HG03521 (cell line): ENCODE data around the gene EVC.

Experiments
- ATAC-seq: cut with Tn5 transposase; IDR thresholded peaks from one replicate; pipeline ENCODE4 v1.9.1; 2021; ENCODE audit warnings: mild to moderate bottlenecking, moderate library complexity; ENCODE audit not compliant: unreplicated experiment

EVC gene

DNA sequence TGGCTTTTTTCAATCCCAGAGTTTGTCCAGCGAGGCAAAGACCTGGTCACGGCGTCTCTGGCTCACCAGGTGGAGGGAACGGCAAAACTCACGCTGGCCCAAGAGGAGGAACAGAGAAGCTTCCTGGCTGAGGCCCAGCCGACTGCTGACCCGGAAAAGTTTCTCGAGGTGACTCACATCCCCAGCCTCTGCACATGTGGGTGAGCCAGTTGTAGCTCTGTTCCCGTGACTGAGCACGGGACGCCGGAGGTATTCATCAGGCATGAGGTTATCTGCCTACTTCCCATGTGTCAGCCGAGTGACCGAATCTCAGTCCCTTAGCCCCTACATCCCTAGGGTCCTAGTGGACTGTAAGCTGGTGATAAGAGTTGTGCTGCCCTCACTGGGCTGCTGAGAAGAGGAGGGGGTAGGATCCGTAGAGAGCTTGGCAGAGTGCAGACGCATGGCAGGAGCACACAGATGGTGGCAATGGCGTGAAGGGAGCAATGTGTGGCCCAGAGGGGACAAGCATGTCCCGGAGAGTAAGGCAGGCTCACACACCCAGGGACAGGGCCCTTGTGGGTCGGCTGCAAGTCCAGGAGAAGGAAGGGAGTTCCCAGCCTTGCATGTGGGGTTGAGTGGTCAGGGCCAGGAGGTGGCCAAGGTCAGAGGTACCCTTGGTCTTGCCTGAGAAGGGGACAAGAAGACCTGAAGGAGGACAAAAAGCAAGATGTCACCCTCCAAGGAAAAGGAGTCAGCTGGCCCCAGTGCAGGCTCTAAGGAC lies 42.9 kb downstream of the EVC start:
- no peak for ATAC-seq

DNA sequence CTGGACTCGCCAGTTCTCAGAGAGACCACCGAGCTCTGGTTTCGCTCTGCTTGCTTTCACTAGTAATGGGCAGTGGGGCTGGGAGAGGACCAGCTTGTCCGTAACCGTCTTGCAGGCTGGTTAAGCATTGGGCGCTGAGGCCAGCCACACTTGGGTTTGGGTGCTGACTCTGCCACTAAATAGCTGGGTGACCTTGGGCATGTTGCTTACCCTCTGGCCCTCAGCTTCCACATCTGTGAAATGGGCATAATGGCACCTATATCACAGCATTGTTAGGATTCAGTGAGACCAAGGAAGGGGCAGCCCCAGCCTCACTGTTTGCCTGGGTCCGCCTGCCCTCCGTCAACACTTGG lies 43.5 kb downstream of the EVC start:
- ATAC-seq, result no peak

DNA sequence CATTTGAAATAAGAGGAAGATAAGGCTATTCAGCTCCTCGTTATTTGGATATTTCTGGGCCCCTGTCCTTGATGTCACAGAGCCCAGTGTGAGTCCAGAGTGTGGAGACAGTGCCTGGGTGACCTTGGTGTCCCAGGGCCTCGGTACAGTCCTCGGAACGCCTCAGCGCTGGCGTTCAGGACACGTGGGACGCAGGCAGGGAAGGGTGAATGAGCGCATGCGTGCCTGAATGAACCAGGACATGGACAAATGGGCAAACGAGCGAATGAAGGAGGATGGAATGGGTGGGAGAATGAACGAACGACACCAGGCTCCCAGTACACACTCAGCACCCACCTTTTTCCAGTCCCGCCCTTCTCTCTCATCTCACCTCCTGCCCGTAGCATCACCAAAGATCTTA lies 44.2 kb downstream of the EVC start:
- no peak for ATAC-seq

DNA sequence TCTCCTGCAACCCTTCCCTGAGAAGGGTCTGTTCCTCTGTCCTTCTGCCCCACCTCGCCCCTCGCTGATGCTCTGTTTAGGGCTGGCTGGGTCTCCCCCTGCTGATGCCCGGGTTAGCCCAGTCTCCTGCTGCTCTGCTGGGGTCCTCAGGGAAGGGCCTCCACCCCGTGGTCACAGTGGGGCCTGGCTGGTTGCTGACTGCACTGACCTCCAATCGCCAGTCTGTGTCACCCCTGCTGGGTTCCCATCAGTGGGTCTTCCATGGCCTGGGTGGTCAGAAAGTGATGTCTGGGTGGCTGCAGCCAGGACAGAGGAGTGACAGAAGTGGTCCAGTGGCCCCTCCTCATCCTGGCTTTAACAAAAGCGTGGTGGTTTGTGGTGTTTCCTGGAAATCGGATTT lies 44.7 kb downstream of the EVC start:
- no peak for ATAC-seq

DNA sequence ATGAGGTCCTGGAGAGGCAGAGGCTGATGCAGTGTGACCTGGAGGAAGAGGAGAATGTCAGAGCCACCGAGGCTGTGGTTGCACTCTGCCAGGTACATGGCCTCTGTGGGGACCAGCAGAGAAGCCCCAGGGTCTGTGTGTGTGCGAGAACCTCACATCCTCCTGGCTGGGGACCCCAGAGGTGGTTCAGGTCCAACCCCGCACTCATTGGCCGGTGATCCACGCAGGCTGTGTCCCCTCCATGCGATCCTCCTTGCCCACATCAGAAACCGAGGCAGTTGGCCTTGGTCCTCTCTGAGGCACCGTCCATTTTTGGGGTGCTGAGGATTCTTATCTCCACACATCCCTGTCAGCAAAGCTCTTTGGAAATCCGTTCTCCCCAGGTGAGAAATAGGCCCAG lies 45.3 kb downstream of the EVC start:
- ATAC-seq, result no peak

DNA sequence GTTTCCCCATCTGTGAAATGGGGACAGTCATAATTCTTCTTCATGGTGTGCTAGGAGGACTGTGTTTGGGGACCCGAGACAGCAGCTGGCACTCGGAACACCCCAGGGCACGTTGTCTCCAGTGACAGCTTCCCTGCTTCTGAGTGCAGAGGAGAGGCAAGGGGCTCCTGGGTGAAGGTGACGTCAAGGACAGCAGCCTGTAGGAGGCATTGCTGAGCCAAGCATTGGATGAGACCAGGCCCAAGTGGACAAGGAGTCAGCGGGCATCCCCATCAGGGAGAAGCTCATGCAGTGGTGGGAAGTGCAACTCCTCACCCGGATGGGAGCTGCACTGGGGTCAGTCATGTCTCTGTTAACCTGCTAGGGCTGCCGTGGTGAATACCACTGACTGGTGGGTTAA lies 46.1 kb downstream of the EVC start:
- no peak for ATAC-seq

DNA sequence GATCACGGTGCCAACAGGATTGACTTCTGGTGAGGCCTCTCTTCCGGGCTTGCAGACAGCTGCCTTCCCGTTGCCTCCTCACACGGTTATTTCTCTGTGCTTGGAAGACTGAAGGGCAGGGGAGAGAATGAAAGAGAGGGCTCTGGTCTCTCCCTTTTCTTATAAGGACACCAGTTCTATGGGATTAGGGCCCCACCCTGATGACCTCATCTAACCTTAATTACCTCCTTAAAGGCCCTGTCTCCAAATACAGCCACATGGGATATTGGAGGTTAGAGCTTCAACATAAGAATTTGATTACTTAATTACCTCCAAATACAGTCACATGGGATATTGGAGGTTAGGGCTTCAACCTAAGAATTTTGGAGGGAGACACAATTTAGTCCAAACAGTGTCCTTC lies 46.5 kb downstream of the EVC start:
- ATAC-seq, result no peak

DNA sequence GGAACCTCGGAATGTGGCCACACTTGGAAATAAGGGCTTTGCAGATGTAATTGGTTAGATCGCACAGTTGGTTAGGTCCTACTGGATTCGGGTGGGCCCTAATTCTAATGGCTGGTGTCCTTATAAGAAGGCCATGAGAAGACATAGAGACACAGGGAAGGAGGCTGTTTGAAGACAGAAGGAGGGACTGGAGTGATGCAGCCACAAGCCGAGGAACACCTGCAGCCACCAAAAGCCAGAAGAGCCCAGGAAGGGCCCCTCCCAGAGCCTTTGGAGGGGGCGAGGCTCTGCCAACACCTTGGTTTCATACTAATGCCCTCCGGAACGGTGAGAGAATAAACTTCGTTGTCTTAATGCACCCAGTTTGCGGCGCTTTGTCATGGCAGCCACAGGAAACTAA lies 47.0 kb downstream of the EVC start:
- no peak for ATAC-seq

DNA sequence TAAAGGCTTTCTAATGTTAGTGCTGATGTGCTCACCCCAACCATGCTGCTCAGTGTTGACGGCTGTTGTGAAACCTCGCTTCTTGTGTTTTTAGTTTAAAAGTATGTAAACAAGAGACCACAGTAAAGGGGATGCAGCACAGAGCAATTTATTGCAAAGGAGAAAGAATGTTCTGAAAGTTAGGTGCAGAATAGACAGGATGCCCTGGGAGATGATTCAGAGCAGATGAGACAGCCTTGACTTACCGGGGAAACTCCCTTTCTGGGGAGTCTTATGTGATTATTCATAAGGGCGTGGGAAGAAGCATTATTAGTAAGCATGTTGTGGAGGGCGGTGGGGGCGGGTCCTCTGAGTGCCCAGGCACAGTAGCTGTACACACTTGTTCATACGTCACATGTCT lies 47.7 kb downstream of the EVC start:
- ATAC-seq, result no peak

DNA sequence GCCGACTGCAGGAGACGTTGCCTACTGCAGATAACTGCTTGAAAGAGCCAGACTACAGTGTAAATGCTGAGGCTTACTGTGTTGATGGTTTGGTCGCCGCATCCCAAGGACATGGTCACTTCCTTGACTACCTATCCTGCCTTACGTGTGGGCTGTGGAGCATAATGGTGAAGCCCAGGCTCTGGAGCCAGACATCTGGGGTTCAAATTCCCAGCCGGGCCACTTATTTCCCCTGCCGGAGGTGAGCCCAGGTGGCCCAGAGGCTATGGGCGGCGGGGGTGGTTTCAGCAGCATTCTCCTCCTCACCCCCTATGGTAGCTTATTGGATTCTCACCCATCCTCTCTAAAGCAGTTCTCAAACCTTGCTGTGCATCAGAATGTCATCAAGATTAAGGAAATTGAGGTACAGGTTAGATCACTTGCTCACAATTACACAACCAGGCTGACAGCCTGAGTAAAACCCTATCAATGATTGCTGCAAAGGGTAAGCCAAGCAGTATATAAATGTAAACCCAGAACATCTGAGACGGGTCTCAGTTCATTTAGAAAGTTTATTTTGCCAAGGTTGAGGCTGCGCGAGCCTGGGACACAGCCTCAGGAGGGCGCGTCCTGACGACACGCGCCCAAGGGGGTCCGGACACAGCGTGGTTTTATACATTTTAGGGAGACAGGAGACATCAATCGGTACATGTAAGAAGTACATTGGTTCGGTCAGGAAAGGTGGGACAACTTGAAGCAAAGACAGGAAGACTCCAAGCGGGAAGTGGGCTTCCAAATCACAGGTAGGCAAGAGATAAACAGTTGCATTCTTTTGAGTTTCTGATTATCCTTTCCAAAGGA lies 48.5 kb downstream of the EVC start:
- ATAC-seq, result no peak

DNA sequence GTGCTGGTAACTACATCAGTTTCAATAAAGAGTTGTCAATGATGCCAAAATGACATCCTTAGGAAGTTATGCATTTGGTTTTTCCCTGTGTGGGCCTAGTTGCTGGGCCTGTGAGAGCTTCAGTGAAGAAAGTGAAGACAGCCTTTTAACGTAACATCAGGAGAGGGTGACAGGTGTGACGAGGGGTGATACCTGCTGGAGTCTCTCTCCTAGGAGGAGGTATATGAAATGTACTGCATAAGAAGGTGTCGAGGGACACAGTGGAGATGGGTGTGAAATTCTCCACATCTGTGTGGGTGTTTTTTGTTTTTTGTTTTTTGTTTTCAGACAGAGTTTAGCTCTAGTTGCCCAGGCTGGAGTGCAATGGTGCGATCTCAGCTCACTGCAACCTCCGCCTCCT lies 49.2 kb downstream of the EVC start:
- no peak for ATAC-seq

DNA sequence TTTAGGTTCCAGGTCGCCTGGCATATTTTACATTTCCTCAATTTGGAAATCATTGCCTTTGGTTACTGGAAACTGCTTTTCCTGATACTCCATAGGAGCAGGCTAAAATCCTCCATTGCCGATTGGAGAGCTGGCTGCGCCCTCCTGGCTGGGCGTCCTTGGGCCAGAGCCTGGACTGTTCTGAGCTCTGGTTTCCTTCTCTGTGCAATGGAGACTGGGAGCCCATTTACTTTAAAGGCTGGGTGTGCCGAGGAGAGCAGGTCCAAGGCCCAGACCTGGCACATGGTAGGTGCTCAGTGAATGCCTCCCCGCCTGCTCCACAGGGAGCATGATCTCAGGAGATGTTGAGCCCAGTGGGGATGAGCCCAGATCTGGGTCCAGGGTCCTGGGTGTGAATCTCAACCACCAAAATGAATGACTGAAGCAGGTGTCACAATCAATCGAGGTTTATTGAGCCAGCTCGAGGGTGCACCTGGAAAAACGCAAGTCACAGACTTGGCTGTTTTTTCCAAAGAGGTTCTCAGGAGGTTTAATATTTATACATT lies 50.0 kb downstream of the EVC start:
- ATAC-seq, result no peak

DNA sequence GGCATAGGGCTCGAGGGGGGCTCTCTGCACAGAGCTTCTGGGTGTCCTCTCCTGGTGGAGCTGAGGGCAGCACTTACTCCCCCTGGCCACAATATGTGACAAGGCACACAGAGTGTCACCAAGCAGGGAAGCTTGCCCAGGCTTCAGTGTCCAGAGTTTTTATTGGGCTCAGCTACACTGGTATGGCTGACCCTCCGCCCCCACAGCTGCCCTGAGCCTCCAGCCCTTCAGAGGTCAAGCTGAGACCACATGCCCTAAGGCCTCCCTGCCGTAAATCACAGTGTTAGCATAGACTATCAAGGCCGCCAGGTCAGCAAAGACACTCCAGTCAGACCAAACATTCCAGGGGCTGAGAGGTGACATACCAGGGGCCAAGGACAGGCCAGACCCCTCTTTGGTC lies 59.0 kb downstream of the EVC start:
- no peak for ATAC-seq

DNA sequence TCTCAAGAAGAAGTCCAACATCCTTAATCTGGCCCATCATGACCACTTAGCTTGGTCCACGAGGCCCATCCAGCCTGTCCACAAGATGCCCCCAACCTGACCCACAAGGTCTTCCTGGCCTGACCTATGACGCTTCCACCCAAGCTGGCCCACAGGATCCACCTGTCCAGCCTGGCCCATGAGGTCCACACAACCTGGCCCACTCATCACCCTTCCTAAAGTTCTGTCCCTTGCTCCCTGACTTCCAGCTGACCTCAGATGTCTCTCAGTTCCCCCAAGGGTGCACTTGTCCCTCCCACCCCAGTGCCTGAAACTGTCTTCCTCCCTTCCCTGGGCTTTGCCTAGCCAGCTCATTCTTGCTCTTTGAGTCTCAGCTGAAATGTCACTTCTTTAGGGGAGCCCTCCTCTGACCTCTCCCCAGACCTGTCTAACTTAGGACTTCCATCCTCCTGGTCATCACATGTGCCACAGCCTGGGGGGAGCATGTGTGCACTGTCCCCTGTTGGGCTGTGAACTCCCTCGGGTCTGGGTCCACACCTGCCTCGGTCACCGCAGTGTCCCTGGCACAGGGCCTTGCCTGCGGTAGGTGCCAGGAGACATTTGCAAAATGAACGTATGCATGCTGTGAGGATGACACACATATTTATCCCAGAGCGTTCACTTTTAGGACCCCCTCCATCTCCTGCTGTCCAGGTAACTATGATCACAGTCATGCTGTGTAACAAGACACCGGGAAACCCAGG lies 61.7 kb downstream of the EVC start:
- ATAC-seq, result no peak

DNA sequence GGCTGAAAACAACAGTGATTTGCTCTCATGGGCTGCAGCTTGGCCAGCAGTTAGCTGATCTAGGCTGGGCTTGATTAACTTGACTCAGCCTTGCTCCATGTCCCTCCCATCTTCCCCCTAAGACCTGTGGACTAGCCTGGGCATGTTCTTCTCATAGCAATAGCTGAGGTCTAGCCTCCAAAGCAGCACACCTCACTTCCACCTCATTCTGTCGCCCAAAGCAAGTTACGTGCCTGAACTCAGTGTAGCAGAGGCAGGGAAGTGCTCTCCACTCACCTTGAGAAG lies 62.2 kb downstream of the EVC start:
- ATAC-seq, result no peak

DNA sequence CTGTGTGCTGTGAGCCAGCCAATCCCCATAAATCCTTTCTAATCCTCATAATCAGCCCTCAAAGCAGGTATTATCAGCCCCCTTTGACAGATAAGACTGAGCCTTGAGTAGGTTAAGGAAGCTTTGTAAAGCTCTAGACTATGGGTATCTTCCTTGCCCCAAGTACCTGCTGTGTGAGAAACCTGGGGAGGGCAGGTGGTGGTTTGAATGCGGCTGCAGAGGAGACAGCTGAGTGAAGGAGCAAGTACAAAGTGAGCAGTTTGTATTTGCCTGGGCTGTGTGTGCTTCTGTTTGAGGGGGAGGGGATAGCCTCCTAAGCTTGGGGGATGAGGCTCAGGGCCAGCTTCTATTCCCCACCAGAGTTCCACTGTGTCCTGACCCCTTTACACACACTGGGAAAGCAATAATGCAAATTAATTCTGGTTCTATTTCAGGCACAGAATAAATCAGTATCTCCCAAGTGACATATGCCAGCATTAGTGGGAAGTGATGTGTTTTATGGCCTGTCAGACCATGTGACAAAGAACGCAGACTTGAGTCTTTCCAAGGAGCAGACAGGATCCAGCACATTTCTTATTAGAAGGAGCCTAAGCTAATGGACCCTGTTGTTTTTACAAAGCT lies 63.5 kb downstream of the EVC start:
- no peak for ATAC-seq

DNA sequence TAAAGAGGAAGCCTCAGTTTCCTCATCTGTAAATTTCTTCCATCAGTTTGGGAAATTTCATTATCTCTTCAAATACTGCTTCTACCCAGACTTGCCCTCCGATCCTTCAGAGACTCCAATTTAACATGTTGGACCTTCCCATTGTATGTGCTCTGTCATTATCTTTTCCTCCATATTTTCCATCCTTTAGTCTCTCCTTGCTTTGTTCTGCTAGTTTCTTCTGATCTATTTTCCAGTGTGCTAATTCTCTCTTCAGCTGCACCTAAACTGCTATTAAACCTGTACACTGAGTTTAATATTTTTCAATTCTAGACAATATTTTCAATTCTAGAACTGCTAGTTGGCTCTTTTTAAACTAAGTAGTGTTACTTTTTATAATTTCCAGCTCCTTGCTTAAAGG lies 65.5 kb downstream of the EVC start:
- no peak for ATAC-seq

DNA sequence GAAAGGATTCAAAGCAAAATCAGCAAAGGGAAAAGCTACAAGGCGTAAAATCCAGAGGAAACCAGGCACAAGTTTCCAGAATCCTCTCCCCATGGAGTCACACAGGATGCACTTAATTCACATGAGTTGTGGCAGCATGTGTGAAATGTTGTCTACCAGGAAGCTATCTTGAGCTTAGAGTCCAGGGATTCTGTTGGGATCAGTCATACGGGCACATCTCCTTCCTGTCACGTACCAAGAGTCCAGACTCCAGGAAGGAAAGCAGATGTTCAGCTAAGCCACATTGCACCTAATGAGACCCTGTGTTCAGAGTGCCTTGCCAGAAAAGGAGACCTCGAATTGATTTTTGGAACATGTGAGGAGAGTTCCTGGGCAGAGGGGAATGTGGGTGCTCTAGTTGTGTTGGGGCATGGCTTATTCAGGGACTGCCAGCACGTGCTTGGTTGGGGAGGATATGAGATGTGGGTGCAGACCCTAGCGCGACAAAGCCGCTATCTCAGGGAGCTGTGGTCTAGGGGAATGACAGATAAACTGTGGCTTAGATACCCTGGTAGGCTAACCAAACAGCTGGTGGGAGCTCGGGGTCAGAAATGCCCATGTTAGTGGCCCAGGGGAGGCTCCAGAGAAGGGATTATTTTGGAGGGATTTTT lies 70.0 kb downstream of the EVC start:
- ATAC-seq, result no peak

DNA sequence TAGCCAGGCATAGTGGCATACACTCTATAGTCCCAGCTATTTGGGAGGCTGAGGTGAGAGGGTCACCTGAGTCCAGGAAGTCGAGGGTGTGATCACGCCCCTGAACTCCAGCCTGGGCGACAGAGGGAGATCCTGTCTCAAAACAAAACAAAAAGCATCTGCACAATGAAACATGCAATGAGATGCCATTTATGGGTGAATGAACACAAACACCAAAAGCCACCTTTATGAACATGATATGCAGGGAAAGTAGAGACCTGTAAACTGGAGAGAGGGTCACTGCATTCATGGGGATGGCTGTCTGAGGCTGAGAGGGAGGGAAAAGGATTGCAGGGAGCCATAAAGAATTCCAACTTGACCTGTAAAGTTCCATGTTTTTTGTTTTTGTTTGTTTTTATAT lies 70.7 kb downstream of the EVC start:
- ATAC-seq, result no peak

DNA sequence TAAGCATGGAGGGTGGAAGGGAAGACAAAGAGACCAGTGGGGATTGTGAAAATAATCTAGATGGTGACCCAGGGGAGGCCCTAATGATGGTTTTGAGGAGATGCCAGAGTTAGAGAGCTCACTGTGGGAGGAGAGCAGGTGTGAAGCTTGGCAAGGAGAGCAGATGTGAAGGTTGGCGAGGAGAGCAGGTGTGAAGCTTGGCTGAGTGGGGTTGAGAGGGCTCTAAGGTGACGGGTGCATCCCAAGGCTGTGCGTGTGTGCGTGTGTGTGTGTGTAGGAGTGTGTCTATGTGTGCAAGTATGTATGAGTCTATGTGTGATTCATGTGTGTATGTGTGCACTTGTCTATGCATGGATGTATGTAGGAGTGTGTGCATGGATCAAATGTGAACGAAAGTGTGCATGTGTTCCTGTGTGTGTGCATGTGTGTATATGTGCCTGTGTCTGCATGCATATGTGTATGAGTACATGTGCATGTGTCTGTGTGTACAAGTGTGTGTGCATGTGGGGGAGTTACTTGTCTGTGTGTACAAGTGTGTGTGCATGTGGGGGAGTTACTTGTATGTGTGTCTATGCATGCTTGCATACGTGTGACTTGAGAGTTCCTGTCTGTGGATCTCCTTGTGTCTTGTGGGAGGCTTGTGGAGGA lies 72.0 kb downstream of the EVC start:
- ATAC-seq, result no peak
